HFF-Myc (cell line): ENCODE measurements around the gene NUDCD3.

Source experiments
- DNase-seq: peaks from one replicate; pipeline ENCODE4 v3.0.0-alpha.2; 2011; ENCODE audit warnings: low read depth; ENCODE audit errors: extremely low read depth
- H3K4me3 ChIP-seq: replicated peaks from 2 replicates; pipeline ENCODE4 v1.5.1; 2011; ENCODE audit warnings: low read depth, mild to moderate bottlenecking, control low read depth, low read length
- TF ChIP-seq, protein P1 (sequence below): IDR thresholded peaks from 2 replicates; pipeline ENCODE4 v1.5.1; 2012; ENCODE audit warnings: mild to moderate bottlenecking, low read depth, low read length, control low read depth; ENCODE audit errors: missing control alignments

The NUDCD3 gene

DNA sequence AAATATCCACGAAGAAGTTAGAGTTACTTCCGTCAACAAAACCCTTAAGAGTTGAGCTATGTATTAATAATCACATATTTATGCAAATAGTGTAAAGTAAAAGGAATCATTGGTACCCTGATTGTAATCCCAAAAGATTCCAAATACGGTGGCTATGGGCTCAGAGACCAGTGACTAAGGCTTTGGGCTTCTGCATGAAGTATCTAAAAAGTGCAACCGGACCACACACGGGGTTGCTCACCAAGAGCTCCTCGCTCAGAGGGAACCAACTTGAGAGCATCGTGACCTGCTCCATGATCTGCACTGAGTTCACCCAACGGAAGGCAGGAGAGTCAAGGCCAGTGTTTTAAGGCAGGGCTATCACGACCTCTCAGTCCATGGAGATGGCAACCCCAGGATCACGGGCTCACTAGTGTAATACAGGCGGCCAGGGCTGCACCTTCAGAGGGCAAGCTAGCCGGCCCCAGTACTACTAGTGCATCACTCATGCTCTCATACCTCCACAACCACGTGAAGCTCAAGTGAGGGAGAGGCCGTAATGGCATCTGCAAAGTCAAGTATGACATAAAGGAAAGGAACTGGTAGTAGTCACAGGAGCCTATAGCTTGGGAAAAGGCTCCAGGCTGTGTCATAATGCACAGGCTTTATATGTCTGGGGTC, 87.9 kb downstream of the NUDCD3 start:
- no peak overlapping the region for H3K4me3 ChIP-seq
- DNase-seq = no peak
- TF ChIP-seq, protein P1, sequence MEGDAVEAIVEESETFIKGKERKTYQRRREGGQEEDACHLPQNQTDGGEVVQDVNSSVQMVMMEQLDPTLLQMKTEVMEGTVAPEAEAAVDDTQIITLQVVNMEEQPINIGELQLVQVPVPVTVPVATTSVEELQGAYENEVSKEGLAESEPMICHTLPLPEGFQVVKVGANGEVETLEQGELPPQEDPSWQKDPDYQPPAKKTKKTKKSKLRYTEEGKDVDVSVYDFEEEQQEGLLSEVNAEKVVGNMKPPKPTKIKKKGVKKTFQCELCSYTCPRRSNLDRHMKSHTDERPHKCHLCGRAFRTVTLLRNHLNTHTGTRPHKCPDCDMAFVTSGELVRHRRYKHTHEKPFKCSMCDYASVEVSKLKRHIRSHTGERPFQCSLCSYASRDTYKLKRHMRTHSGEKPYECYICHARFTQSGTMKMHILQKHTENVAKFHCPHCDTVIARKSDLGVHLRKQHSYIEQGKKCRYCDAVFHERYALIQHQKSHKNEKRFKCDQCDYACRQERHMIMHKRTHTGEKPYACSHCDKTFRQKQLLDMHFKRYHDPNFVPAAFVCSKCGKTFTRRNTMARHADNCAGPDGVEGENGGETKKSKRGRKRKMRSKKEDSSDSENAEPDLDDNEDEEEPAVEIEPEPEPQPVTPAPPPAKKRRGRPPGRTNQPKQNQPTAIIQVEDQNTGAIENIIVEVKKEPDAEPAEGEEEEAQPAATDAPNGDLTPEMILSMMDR = no peak

DNA sequence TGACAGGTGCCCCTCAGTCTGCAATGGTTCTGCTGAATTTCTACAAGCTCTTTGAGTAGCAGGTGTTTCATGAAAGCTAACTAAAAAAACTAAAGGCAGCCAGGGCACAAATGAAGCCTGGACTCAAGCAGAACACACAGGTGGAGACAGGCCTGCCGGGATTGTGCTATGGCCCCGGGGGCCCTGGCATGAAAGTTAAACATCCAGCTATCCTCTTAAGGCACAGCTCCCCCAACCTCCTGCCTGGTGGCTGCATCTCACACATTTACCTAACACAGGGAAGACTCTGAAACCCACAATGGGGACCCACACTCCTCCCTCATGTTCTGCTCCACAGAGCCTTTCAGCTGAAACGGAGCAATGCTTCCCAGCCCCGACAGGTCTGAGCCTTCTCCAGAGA, 88.8 kb downstream of the NUDCD3 start:
- DNase-seq = no peak
- no peak overlapping the region for H3K4me3 ChIP-seq
- TF ChIP-seq, protein P1 = no peak

DNA sequence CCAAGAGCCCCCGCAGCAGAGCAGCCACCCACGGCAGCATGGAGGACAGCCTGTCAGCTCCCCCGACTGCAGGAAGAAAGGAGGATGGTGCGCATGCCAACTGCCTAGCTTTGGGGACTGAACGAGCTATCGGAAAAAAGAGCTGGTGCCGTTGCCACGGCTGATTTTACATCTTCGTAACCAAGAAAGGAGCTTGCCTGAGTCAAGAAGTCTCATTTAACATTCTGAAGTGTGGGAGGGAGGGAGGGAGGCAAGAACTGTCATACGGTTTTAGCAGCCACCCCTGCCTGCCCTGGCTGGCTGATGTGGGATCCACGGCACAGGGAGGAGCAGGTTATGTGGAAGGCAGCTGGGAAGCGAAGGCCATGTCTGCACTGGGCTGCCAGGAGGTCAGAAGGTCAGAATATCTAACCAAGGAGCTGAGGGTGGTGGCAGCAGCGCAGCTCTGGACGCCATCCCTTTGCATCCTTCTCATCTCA, 90.4 kb downstream of the NUDCD3 start:
- H3K4me3 ChIP-seq = no peak overlapping the region
- TF ChIP-seq, protein P1 = no peak
- DNase-seq = no peak

DNA sequence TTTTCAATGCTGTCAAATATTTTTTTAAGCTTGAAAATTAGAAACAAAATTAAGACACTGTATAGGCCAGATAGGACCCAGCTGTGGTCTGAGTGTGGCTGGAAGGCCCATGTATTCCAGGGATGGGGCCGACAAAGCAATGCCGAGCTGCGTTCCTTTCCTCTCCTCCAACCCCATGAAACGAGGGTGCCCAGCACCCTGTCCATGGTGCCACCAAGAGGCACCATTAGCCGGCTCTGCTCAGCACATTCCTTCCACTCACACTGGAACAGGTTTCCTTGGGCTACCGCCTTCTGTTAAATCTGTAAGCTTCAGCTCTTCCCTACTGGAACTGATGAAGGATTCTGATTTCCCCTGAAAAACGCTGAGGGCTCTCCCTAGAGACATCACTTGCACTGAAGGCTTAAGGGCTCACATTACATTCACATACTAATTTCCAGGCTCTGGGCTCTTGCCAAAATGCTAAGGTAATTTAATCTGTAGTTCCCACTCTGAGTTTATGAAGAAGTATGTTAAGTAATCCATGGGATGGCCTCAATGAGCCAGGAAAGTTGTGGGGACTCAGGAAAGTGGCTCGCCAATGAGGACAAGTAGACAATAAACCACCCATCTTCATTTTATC, 91.4 kb downstream of the NUDCD3 start:
- TF ChIP-seq, protein P1 = no peak
- H3K4me3 ChIP-seq = no peak overlapping the region
- DNase-seq = no peak

DNA sequence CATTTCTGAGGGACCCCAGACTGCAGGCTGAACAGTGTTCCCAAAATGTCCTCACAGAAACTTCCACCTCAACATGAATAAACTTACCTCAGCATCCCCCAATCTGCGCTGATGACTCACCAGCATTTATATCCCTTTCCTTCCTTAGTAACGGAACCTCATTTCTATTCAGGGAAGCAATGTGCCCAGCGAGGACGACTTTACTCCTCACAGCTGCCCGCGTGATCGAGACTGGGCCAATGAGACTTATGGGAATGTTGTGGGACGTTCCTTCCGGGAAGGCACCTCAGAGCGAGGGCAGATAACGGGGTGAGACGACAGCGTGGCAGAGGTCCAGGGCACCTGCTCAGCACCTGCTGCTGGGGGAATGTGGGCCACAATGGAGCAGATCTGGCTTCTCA, 91.9 kb downstream of the NUDCD3 start:
- TF ChIP-seq, protein P1 = no peak
- H3K4me3 ChIP-seq = no peak overlapping the region
- no peak for DNase-seq

DNA sequence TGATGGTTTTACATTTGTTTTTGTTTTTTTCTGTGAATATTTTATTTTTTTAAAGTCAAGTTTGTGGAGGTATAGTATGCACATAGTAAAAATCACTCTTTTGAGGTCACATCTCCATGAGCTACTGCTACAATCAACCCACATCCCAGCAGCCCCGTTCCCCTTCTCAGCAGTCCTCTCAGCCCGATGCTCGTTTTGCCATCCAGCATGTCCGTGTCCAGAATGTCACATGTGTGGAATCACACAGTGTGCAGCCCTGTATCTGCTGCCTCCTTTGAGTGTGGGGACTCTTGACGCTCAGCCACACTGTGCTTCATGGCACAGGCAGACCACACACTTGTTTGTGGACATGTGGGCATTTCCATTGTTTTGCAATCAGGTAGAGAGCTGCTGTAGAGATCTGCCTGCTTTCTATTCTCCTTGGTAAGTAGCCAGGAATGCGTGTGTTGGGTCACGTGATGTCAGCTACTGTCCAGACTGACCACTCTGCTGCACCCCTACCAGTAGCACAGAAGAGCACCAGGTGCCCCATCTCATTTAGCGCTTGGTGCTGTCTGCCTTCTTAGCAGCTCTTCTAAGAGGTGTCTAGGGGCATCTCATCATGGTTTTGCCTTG, 93.4 kb downstream of the NUDCD3 start:
- TF ChIP-seq, protein P1 = no peak
- H3K4me3 ChIP-seq = no peak overlapping the region
- no peak for DNase-seq
